HEK293T (cell line): ENCODE results near the gene UBASH3A.
A peak's percentile ranks its signal among the peaks of the same experiment; 100 is the strongest.

Source experiments
- CTCF ChIA-PET: fragments of 350-600 bp; formaldehyde crosslinking; extraction: SDS; loops from one replicate; lab custom pipeline; 2021; ENCODE audit warnings: antibody characterized with exemption, inconsistent platforms; lab: Yijun Ruan, JAX
- POLR2A ChIA-PET: fragments of 350-600 bp; formaldehyde crosslinking; extraction: SDS; loops from one replicate; lab custom pipeline; 2020; ENCODE audit warnings: antibody characterized with exemption, inconsistent platforms; lab: Yijun Ruan, JAX
- DNase-seq: peaks from one replicate; pipeline ENCODE4 v3.0.0; 2012; ENCODE audit warnings: mixed read lengths; ENCODE audit errors: extremely low spot score
- ARNT ChIP-seq: fragments of 450-650 bp; IDR thresholded peaks from 2 replicates; pipeline ENCODE4 v1.6.1; 2017; ENCODE audit warnings: mild to moderate bottlenecking
- BHLHE40 ChIP-seq: fragments of 450-650 bp; IDR thresholded peaks from 2 replicates; pipeline ENCODE4 v1.6.1; 2016; ENCODE audit warnings: mild to moderate bottlenecking, moderate library complexity, borderline replicate concordance
- CTBP1 ChIP-seq: fragments of 450-650 bp; IDR thresholded peaks from 2 replicates; pipeline ENCODE4 v1.6.1; 2016; ENCODE audit warnings: borderline replicate concordance
- ELF4 ChIP-seq: fragments of 450-650 bp; IDR thresholded peaks from 2 replicates; pipeline ENCODE4 v1.6.1; 2017; ENCODE audit warnings: antibody characterized with exemption
- FOXA1 ChIP-seq: fragments of 450-650 bp; IDR thresholded peaks from 2 replicates; pipeline ENCODE4 v1.6.1; 2016; ENCODE audit warnings: mild to moderate bottlenecking
- FOXK2 ChIP-seq: fragments of 450-650 bp; IDR thresholded peaks from 2 replicates; pipeline ENCODE4 v1.6.1; 2016; ENCODE audit warnings: mild to moderate bottlenecking
- FOXM1 ChIP-seq: fragments of 450-650 bp; IDR thresholded peaks from 2 replicates; pipeline ENCODE4 v1.6.1; 2017; ENCODE audit warnings: mild to moderate bottlenecking, borderline replicate concordance
- HDGF ChIP-seq: fragments of 450-650 bp; IDR thresholded peaks from 2 replicates; pipeline ENCODE4 v1.6.1; 2017; ENCODE audit warnings: antibody characterized with exemption, borderline replicate concordance
- L3MBTL2 ChIP-seq: fragments of 450-650 bp; conservative IDR thresholded peaks from 2 replicates; pipeline ENCODE4 v1.6.1; 2016; ENCODE audit warnings: mild to moderate bottlenecking
- LEF1 ChIP-seq: fragments of 450-650 bp; IDR thresholded peaks from 2 replicates; pipeline ENCODE4 v1.6.1; 2017; ENCODE audit warnings: mild to moderate bottlenecking, borderline replicate concordance
- NFRKB ChIP-seq: fragments of 450-650 bp; IDR thresholded peaks from 2 replicates; pipeline ENCODE4 v1.6.1; 2016; ENCODE audit warnings: mild to moderate bottlenecking, moderate library complexity
- SP1 ChIP-seq: fragments of 450-650 bp; IDR thresholded peaks from 2 replicates; pipeline ENCODE4 v1.6.1; 2017
- SUZ12 ChIP-seq: fragments of 450-650 bp; IDR thresholded peaks from 2 replicates; pipeline ENCODE4 v1.6.1; 2016; ENCODE audit warnings: mild to moderate bottlenecking
- TARDBP ChIP-seq: fragments of 450-650 bp; IDR thresholded peaks from 2 replicates; pipeline ENCODE4 v1.6.1; 2016
- ZNF384 ChIP-seq: fragments of 450-650 bp; IDR thresholded peaks from 2 replicates; pipeline ENCODE4 v1.6.1; 2016
- TF ChIP-seq, protein P1 (sequence below): fragments of 450-650 bp; IDR thresholded peaks from 2 replicates; pipeline ENCODE4 v1.6.1; 2016

Gene UBASH3A

DNA sequence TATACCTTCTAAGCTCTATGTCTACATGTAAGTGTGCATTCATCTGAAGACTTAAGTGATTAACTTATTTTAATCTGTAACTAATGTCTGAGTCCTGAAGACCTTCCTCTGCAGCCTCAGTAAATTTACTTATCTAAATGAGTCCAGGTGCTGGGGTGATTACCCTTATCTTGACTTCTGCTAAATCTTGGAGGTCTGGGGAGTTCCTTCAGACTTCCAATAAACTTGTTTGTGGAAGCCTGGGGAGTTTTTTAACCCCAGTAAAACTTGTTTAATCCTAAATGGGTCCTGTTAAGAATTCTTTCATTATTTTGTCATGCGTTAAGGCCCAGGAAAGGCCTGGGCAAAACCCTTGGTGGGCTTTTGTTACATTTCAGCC is 55.4 kb downstream of the UBASH3A start:
- TF ChIP-seq FOXM1, result no peak
- no peak for TF ChIP-seq TARDBP
- no peak for TF ChIP-seq ARNT
- no peak for TF ChIP-seq ELF4
- TF ChIP-seq SP1, result no peak
- TF ChIP-seq, protein P1, sequence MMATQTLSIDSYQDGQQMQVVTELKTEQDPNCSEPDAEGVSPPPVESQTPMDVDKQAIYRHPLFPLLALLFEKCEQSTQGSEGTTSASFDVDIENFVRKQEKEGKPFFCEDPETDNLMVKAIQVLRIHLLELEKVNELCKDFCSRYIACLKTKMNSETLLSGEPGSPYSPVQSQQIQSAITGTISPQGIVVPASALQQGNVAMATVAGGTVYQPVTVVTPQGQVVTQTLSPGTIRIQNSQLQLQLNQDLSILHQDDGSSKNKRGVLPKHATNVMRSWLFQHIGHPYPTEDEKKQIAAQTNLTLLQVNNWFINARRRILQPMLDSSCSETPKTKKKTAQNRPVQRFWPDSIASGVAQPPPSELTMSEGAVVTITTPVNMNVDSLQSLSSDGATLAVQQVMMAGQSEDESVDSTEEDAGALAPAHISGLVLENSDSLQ, result no peak
- no peak for TF ChIP-seq CTBP1
- no peak for TF ChIP-seq HDGF
- CTCF ChIA-PET, result interaction anchor here (0.5 kb wide), 1 partner anchor 294 kb away, joined by 3 read pairs; no protein-coding TSS in a partner anchor
- DNase-seq, result no peak
- POLR2A ChIA-PET, result no interaction called here

DNA sequence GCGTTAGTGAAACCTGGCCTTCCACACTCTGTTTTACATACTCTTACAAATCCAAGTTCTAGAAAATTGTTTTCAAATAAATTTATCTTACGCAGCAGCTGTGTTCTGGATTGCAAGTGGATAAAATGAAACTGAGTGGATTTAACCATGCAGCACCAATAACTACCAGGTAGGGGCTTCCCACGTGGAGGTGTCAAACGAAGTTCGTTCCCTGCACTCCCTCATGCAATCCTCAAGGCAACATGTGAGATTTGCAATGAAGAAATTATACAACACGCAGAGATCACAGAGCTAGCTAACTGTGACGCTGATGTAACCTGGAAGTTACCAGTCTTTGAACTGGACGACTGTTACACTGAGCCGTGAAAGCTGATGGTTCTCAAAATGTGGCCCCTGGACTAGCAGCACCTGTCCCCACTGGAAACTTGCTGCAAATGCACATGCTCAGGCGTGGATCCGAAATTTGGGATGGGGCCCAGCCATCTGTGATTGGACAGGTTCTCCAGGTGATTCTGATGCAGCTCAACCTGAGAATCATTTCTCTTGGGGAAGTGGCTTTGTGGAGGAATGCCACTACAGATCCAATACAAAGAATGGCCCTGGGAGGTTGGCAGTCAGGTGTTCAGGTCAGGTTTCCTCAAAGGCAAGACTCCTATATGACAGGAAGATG is 56.0 kb downstream of the UBASH3A start:
- TF ChIP-seq L3MBTL2 (peak; percentile 40), CTBP1 (no peak)
- POLR2A ChIA-PET, result no interaction called here
- CTCF ChIA-PET, result interaction anchor here (0.7 to 0.8 kb wide), 2 partner anchors 79 to 154 kb away, joined by 4 read pairs; no protein-coding TSS in a partner anchor
- DNase-seq, result no peak

DNA sequence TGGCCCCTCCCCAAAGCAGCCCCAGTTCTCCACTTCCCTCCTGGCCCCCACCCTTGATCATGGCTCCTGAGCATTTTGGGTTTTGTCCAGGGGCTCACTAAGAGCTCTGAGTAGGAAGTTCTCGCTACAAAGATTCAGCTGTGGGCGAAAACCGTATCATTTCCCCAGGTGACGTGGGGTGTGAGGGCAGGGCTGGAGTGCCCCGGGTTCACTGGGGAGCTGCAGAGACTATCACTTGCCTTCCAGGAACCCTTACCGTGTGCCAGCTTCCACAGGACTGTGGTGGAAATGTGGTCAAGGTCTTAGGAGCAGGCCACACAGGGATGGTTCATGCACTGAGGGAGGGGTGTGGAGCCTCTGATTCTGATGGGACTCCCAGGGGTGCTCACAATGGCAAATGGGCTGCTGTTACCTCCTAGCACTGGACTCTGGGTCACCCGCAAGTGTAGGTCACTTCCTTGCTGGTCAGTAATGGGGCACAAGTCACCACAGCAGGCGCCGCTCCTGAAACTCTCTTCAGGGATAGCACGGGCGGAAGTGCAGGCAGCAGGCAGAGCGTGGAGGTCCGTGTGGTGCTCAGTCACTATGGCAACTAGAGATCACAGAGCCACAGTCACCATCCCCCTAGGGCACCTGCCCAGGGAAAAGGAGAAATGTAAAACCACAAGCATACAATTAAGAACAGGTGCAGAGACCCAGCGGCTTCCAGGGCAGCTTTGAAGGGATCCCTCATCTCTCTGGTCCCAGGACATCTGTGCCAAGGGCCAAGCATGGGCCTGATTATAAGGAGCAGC is 56.9 kb downstream of the UBASH3A start:
- ChIA-PET CTCF (interaction anchor here (0.6 to 0.7 kb wide), 2 partner anchors 78 to 82 kb away, joined by 3 to 4 read pairs; no protein-coding TSS in a partner anchor), POLR2A (no interaction called here)
- DNase-seq, result no peak
- TF ChIP-seq L3MBTL2 (no peak), NFRKB (no peak), TARDBP (no peak), FOXK2 (no peak), ZNF384 (no peak)

DNA sequence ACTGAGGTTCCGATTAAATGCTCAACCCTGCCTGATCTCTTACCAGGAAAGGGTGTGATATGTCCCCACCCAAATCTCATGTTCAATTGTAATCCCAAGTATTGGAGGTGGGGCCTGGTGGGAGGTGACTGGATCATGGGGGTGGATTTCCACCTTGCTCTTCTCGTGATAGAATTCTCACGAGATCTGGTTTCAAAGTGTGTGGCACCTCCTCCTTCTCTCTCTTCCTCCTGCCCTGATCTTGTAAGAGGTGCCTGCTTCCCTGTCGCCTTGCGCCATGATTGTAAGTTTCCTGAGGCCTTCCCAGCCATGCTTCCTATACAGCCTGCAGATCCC is 57.5 kb downstream of the UBASH3A start:
- no peak for DNase-seq
- ChIA-PET POLR2A (no interaction called here), CTCF (no interaction called here)
- TF ChIP-seq FOXK2 (no peak), TARDBP (no peak), ELF4 (no peak), LEF1 (no peak), ZNF384 (no peak), FOXA1 (no peak), L3MBTL2 (no peak), ARNT (no peak), BHLHE40 (no peak), SP1 (no peak), SUZ12 (no peak), FOXM1 (no peak), NFRKB (no peak), CTBP1 (no peak), HDGF (no peak)
- TF ChIP-seq, protein P1, result no peak

DNA sequence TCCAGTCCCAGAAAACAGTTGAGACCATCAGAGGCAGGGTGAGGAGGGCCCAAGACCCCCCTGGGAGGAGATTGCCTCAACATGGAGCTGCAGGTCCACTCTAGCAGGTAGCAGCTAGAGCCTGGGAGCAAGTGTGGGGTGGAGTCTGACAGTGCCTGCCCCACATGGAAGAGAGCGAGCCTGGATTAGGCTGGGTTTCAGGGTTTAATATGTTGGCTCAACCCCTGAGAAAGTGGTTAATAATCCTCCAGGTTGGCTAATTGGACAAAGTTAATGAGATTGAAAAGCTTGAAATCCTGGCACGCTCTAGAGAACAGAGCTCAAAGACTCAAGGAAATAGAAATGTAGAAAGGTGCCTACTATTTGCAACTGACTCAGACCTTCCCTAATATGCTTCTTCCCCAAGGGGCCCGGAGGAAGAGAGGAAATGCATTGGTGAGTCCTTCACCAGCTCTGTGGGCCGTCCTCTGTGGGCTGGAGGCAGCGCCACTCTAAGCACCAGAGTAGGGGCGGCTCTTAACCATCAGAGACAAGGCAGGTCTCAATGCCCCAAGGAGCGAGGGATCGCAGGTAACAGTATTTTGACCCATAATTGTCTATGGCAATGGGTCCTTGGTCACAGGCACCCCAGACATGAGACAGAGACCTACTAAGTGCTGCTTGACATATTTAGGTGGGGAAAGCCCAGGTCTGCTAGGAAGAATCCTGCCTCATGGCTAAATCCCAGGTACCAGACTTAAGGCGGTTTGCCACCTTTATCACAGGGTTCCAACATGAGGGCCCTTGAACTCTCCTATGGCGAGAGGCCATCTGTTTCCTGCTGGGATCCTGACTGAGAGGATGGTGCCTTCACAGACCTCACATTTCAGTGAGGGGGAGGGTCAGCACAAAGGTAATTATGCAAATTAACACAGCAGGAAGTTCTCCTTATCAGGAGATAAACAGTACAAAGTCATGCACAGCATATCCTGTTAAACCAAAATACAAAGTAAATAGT is 58.5 kb downstream of the UBASH3A start:
- TF ChIP-seq ZNF384 (no peak), CTBP1 (no peak), ARNT (no peak), HDGF (no peak), FOXK2 (no peak)
- TF ChIP-seq, protein P1, result no peak
- no peak for DNase-seq
- CTCF ChIA-PET, result no interaction called here
- POLR2A ChIA-PET, result no interaction called here

DNA sequence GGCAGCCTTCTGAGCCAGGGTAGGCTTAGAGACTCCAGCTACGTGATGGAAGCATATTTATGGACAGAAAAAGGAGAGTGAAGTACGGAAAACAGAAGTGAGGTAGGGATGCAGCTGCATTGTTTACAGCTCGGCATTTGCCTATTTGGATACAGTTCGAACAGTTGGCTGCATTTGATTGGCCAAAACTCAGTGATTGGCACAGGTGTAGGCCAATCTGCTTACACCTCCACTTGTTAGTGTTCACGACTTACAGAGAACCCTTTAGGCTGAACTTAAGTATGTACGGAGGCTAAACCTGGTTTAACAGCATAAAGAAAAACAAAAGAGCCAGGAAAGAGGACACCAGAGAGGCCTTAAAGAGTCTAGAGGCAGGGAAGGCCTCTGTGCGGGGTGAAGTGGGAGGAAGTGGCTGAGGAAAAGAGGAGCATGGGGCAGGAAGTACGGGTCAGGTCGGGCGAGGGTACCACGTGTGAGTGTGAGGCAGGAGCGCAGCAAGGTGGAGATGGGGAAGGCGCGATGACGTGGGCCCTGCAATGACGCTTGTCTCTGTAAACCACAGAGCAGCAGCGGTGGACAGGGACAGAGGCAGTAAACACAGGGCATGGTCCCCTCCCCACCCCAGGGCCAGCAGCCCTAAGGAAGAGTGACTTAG is 60.3 kb downstream of the UBASH3A start:
- POLR2A ChIA-PET, result no interaction called here
- CTCF ChIA-PET, result no interaction called here
- no peak for TF ChIP-seq BHLHE40
- TF ChIP-seq NFRKB, result no peak
- no peak for TF ChIP-seq TARDBP
- no peak for TF ChIP-seq FOXK2
- no peak for TF ChIP-seq SUZ12
- TF ChIP-seq CTBP1, result no peak
- TF ChIP-seq, protein P1, result peak; percentile 99
- TF ChIP-seq L3MBTL2, result 0 out of 2 replicates have a peak, but pooled peaks have one; percentile 15
- DNase-seq, result peak; percentile 61
